OCI-LY1 (cell line): ENCODE results near the gene AKAP9.

ENCODE experiments used
- EZH2 ChIP-seq: fragments of 200-600 bp; sonication (generic), shearing (Covaris generic); IDR thresholded peaks from 2 replicates; pipeline ENCODE4 v1.8.0; 2017; ENCODE audit warnings: borderline replicate concordance, mixed run types, mild to moderate bottlenecking, antibody characterized with exemption, low read length, moderate library complexity, mixed read lengths
- TF ChIP-seq, protein P1 (sequence below): fragments of 200-600 bp; sonication (generic), shearing (Covaris generic); IDR thresholded peaks from 2 replicates; pipeline ENCODE4 v1.5.1; 2017; ENCODE audit warnings: mild to moderate bottlenecking, antibody characterized with exemption, low read length, moderate library complexity, mixed read lengths

DNA sequence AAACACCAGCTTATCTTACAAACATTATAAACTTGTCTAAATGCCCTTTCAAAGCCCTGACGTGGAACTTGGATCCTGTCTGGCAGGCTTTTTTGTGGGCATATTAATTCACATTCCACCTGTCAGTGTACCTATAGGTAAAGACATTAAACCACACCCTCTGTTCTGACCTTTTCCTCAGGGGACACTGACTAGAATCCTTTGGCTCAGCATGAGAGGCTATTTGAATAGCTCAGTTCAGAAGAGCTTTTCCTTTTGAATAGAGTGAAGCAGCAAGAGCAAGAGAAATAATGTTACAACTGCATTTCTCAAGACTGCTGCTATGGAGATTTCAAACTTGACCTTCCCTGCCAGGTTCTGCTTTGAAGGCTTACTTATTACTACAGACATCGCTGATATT lies 116.7 kb downstream of the AKAP9 start:
- TF ChIP-seq, protein P1, sequence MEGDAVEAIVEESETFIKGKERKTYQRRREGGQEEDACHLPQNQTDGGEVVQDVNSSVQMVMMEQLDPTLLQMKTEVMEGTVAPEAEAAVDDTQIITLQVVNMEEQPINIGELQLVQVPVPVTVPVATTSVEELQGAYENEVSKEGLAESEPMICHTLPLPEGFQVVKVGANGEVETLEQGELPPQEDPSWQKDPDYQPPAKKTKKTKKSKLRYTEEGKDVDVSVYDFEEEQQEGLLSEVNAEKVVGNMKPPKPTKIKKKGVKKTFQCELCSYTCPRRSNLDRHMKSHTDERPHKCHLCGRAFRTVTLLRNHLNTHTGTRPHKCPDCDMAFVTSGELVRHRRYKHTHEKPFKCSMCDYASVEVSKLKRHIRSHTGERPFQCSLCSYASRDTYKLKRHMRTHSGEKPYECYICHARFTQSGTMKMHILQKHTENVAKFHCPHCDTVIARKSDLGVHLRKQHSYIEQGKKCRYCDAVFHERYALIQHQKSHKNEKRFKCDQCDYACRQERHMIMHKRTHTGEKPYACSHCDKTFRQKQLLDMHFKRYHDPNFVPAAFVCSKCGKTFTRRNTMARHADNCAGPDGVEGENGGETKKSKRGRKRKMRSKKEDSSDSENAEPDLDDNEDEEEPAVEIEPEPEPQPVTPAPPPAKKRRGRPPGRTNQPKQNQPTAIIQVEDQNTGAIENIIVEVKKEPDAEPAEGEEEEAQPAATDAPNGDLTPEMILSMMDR, result no peak
- no peak for TF ChIP-seq EZH2
